Testis (tissue), 2 donors: ENCODE measurements around the gene ZNF516.

Experiments used
- POLR2A ChIP-seq: fragments of 450-650 bp; IDR thresholded peaks from one replicate; pipeline ENCODE4 v1.6.1; 2017; ENCODE audit warnings: antibody characterized with exemption, mild to moderate bottlenecking, moderate library complexity
- TF ChIP-seq, protein P1 (sequence below), 3 experiments: fragments of 450-650 bp in 2 of 3; fragments of 200-600 bp in 1 of 3; sonication (generic) in 1 of 3; IDR thresholded peaks; one replicate each; pipeline ENCODE4 v1.5.1; 2016 to 2019; ENCODE audit warnings: antibody characterized with exemption in 3 of 3, mild to moderate bottlenecking in 2 of 3, moderate library complexity in 1 of 3

DNA sequence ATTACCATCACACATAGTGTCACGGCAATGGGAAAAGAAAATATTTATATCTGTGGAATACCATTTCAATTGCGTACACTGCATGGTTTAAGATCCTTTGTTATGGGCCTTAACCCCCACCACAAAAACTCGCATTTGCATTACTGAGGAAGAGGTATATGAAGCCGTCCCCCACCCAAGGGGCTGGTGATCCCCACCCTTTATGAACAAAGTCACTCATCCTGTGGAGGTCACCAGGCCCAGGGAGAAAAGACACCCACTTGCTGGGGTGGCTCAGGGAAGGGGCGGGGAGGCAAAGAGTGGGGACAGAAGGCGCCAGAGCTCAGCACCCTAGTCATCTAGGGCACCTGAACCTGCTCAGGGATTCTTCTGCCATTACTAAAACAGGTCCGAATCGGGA is 133.8 kb downstream of the ZNF516 start:
- TF ChIP-seq, protein P1, sequence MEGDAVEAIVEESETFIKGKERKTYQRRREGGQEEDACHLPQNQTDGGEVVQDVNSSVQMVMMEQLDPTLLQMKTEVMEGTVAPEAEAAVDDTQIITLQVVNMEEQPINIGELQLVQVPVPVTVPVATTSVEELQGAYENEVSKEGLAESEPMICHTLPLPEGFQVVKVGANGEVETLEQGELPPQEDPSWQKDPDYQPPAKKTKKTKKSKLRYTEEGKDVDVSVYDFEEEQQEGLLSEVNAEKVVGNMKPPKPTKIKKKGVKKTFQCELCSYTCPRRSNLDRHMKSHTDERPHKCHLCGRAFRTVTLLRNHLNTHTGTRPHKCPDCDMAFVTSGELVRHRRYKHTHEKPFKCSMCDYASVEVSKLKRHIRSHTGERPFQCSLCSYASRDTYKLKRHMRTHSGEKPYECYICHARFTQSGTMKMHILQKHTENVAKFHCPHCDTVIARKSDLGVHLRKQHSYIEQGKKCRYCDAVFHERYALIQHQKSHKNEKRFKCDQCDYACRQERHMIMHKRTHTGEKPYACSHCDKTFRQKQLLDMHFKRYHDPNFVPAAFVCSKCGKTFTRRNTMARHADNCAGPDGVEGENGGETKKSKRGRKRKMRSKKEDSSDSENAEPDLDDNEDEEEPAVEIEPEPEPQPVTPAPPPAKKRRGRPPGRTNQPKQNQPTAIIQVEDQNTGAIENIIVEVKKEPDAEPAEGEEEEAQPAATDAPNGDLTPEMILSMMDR (IDR thresholded peaks at IDR 0.05) = no peak
- no peak for TF ChIP-seq POLR2A
